Lower leg skin (tissue), 3 donors: ENCODE measurements around the gene ATP1B1.

Experiments used
- POLR2A ChIP-seq, 2 donors: fragments of 450-650 bp; IDR thresholded peaks; one replicate each; pipeline ENCODE4 v1.6.1; 2016 to 2017; ENCODE audit warnings: antibody characterized with exemption in 2 of 2, mild to moderate bottlenecking in 1 of 2, moderate library complexity in 1 of 2
- TF ChIP-seq, protein P1 (sequence below), 3 donors: fragments of 450-650 bp; IDR thresholded peaks; one replicate each; pipeline ENCODE4 v1.5.1; 2016; ENCODE audit warnings: antibody characterized with exemption in 3 of 3, mild to moderate bottlenecking in 3 of 3, moderate library complexity in 2 of 3

DNA sequence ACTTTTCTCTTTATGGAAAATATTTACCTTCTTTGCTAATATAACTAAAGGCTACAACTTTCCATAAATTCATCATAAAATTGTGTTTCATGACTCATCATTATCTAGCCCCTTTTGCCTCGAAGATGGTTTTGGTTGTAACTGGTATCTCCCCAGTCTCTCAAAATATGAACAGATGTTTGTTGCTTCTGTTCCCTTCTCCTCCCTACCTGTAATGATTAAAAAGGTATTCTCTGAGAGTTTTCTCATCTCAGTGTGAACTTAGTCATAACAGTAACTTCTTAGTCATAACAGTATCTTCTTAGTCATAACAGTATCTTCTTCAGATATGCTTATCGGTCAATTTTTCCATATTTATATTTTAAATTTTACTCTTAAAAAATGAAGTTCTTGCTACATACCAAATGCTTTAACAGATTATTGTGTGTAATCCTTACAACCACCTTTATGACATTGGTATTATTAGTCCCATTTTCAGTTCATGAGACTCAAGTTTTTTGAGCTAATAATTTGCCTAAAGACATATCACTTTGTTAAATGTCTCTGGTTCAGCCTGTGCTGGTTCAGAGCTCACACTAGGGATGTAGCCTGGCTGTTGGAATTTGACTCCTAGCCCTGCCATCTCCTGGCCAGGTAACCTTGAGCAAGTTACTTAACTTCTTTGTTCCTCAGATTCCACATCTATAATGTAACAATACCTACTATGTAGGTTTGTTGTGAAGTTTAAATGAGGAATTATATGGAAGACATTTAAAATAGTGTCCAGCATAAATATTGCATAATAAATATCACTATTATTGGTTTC, 32.6 kb downstream of the ATP1B1 start:
- TF ChIP-seq, protein P1, sequence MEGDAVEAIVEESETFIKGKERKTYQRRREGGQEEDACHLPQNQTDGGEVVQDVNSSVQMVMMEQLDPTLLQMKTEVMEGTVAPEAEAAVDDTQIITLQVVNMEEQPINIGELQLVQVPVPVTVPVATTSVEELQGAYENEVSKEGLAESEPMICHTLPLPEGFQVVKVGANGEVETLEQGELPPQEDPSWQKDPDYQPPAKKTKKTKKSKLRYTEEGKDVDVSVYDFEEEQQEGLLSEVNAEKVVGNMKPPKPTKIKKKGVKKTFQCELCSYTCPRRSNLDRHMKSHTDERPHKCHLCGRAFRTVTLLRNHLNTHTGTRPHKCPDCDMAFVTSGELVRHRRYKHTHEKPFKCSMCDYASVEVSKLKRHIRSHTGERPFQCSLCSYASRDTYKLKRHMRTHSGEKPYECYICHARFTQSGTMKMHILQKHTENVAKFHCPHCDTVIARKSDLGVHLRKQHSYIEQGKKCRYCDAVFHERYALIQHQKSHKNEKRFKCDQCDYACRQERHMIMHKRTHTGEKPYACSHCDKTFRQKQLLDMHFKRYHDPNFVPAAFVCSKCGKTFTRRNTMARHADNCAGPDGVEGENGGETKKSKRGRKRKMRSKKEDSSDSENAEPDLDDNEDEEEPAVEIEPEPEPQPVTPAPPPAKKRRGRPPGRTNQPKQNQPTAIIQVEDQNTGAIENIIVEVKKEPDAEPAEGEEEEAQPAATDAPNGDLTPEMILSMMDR (IDR thresholded peaks at IDR 0.05) = no peak
- TF ChIP-seq POLR2A (IDR thresholded peaks at IDR 0.05) = no peak
